GM06990 (cell line): ENCODE data around the gene DIPK1C.
A peak's percentile ranks its signal among the peaks of the same experiment; 100 is the strongest.
"Not testable (repeated sequence)": the region's sequence is repeated elsewhere in the genome, so short reads cannot be mapped to it uniquely, and the experiment has no call there.

Experiments
- DNase-seq: peaks from one replicate; pipeline ENCODE4 v3.0.0-alpha.2; 2011; ENCODE audit not compliant: insufficient read length; ENCODE audit errors: extremely low read depth
- H3K27me3 ChIP-seq: replicated peaks from 2 replicates; pipeline ENCODE4 v1.6.0; 2011; ENCODE audit warnings: low read length; ENCODE audit not compliant: control insufficient read depth, insufficient read depth
- H3K36me3 ChIP-seq: 2 replicates; pipeline ENCODE4 v1.5.1; 2011; ENCODE audit warnings: low read length; ENCODE audit not compliant: control insufficient read depth, insufficient read depth
- H3K4me3 ChIP-seq: replicated peaks from 2 replicates; pipeline ENCODE4 v1.5.1; 2011; ENCODE audit warnings: low read depth, mild to moderate bottlenecking, control low read depth, low read length
- TF ChIP-seq, protein P1 (sequence below): IDR thresholded peaks from 2 replicates; pipeline ENCODE4 v1.5.1; 2011; ENCODE audit warnings: low read length, control low read depth, mild to moderate bottlenecking, inconsistent platforms; ENCODE audit not compliant: insufficient read depth, poor library complexity, severe bottlenecking

The DIPK1C gene

GRCh38 chr18:74457043-74457724 lies at the start of gene DIPK1C:
Gene DIPK1C, minus strand, starts transcription at chr18:74457308. Its CDS starts 49 bp downstream, at chr18:74457259.
- Histone ChIP-seq H3K27me3 (peaks cover 2% of the 10 kb centered on the region), H3K36me3 (no peaks in the 10 kb centered on the region), H3K4me3 (no peak within 1 kb of the TSS)
- TF ChIP-seq, protein P1, sequence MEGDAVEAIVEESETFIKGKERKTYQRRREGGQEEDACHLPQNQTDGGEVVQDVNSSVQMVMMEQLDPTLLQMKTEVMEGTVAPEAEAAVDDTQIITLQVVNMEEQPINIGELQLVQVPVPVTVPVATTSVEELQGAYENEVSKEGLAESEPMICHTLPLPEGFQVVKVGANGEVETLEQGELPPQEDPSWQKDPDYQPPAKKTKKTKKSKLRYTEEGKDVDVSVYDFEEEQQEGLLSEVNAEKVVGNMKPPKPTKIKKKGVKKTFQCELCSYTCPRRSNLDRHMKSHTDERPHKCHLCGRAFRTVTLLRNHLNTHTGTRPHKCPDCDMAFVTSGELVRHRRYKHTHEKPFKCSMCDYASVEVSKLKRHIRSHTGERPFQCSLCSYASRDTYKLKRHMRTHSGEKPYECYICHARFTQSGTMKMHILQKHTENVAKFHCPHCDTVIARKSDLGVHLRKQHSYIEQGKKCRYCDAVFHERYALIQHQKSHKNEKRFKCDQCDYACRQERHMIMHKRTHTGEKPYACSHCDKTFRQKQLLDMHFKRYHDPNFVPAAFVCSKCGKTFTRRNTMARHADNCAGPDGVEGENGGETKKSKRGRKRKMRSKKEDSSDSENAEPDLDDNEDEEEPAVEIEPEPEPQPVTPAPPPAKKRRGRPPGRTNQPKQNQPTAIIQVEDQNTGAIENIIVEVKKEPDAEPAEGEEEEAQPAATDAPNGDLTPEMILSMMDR: no peak
- no peak for DNase-seq

- TF ChIP-seq, protein P1: no peak
- no peaks in the 10 kb centered on the region for H3K27me3 ChIP-seq
- peaks cover 42% of the 10 kb centered on the region for H3K36me3 ChIP-seq
- no peak for DNase-seq
- no peak overlapping the region for H3K4me3 ChIP-seq
Observed at GRCh38 chr18:74506448-74507084, 49.5 kb upstream of the DIPK1C start.

DNA sequence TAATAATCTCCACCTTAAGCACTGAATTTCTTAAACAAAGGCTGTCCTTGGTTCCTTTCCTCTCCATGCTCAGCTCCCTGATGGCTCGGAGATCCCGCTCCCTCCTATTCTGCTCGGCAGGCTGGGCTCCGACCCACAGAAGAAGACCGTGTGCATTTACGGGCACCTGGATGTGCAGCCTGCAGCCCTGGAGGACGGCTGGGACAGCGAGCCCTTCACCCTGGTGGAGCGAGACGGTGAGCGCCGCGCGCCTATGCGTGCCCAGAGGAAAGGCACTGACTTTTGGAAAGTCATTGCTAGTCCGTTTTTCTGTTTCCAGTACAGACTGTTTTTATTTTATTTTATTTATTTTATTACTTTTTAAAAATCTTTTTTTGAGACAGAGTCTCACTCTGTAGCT lies 48.7 kb upstream of the DIPK1C start:
- Histone ChIP-seq H3K36me3 (peaks cover 40% of the 10 kb centered on the region), H3K27me3 (no peaks in the 10 kb centered on the region), H3K4me3 (no peak overlapping the region)
- TF ChIP-seq, protein P1: no peak
- DNase-seq: no peak

GRCh38 chr18:74503137-74503536 lies 46.0 kb upstream of the DIPK1C start:
- TF ChIP-seq, protein P1: no peak
- no peak for DNase-seq
- Histone ChIP-seq H3K4me3 (no peak overlapping the region), H3K27me3 (no peaks in the 10 kb centered on the region), H3K36me3 (peaks cover 19% of the 10 kb centered on the region)

DNA sequence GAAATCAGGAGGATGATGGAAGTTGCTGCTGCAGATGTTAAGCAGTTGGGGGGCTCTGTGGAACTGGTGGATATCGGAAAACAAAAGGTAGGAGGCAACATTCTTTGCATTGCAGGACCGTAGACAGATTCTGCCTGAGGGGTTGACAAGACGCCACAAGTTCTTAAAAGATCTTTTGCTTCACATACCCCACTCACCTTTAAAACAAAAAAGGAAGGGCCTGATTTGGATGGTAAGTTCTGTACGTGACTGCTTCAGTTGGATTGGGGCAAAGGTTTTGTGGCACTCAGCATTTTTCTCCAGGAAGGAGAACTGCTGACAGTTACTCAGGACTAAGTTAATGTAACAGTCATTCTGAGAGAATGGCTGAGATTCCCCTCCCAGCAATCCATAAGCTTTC lies 44.3 kb upstream of the DIPK1C start:
- peaks cover 8% of the 10 kb centered on the region for H3K36me3 ChIP-seq
- no peaks in the 10 kb centered on the region for H3K27me3 ChIP-seq
- peak overlapping the region; percentile 73 for H3K4me3 ChIP-seq
- no peak for DNase-seq
- TF ChIP-seq, protein P1: no peak

GRCh38 chr18:74500774-74501173 lies 43.7 kb upstream of the DIPK1C start:
- not testable (repeated sequence) for H3K27me3 ChIP-seq, H3K36me3 ChIP-seq, DNase-seq
- H3K4me3 ChIP-seq: peak overlapping the region; percentile 73
